Measurements from ENCODE around the gene FKBP3.

GRCh38 chr14:45145214-45145613 is 10.9 kb upstream of the FKBP3 start:
- TF ChIP-seq CTCF (IDR thresholded peaks at IDR 0.05) (no peak), POLR2A (IDR thresholded peaks at IDR 0.05) (no peak)
